ENCODE results near the gene COX19.

- TF ChIP-seq CTCF (IDR thresholded peaks at IDR 0.05; ENCODE audit: low read length) (no peak), EZH2 (optimal IDR thresholded peaks at IDR 0.05; ENCODE audit: low read depth, low read length) (no peak)
These were observed 7.8 kb downstream of the COX19 start for GRCh38 chr7:967361-968082.
